Fibroblast of lung (primary cell): Measurements from ENCODE around the gene PDE10A. TPM values are rescaled to one million over a fixed set of nuclear protein-coding genes. Genes with fewer than 3 reads are reported as not detected.

Experiments
- DNase-seq, 2 donors: peaks; one replicate each; pipeline versions ENCODE4 v3.0.0 to v3.0.0-alpha.2; 2010; ENCODE audit warnings: low read depth in 2 of 2
- H2AFZ ChIP-seq: 2 replicates; pipeline ENCODE4 v1.5.1; 2012; ENCODE audit warnings: low read length, control low read depth, inconsistent platforms
- H3K27ac ChIP-seq: 2 replicates; pipeline ENCODE4 v1.5.1; 2011; ENCODE audit warnings: low read length, control low read depth; ENCODE audit not compliant: insufficient read depth
- H3K27me3 ChIP-seq: 2 replicates; pipeline ENCODE4 v1.5.1; 2011; ENCODE audit warnings: mild to moderate bottlenecking, low read length; ENCODE audit not compliant: control insufficient read depth, insufficient read depth
- H3K36me3 ChIP-seq: 2 replicates; pipeline ENCODE4 v1.5.1; 2011; ENCODE audit warnings: low read length; ENCODE audit not compliant: control insufficient read depth, insufficient read depth
- H3K4me1 ChIP-seq: 2 replicates; pipeline ENCODE4 v1.5.1; 2011; ENCODE audit warnings: low read length; ENCODE audit not compliant: control insufficient read depth, insufficient read depth; ENCODE audit errors: extremely low read depth
- H3K4me2 ChIP-seq: 2 replicates; pipeline ENCODE4 v1.5.1; 2011; ENCODE audit warnings: low read length, control low read depth; ENCODE audit not compliant: insufficient read depth; ENCODE audit errors: extremely low read depth
- H3K4me3 ChIP-seq, 4 experiments: fragments of 200-600 bp in 1 of 4; sonication (generic) in 1 of 4; replicated peaks in 1 of 4; 2 replicates each; pipeline ENCODE4 v1.5.1; 2011 to 2016; ENCODE audit warnings: low read length in 4 of 4, low read depth in 3 of 4, mild to moderate bottlenecking in 3 of 4, control low read depth in 2 of 4, inconsistent platforms in 1 of 4, mixed read lengths in 1 of 4; ENCODE audit not compliant: insufficient read depth in 1 of 4; ENCODE audit errors: control extremely low read depth in 1 of 4
- H3K79me2 ChIP-seq: 2 replicates; pipeline ENCODE4 v1.5.1; 2012; ENCODE audit warnings: mild to moderate bottlenecking, low read length, inconsistent platforms; ENCODE audit not compliant: control insufficient read depth, insufficient read depth
- H3K9ac ChIP-seq: 2 replicates; pipeline ENCODE4 v1.5.1; 2011; ENCODE audit warnings: mild to moderate bottlenecking, low read length, control low read depth; ENCODE audit not compliant: insufficient read depth
- H3K9me3 ChIP-seq: 2 replicates; pipeline ENCODE4 v1.5.1; 2012; ENCODE audit warnings: low read depth, low read length; ENCODE audit not compliant: control insufficient read depth, insufficient read depth
- H4K20me1 ChIP-seq: 2 replicates; pipeline ENCODE4 v1.5.1; 2011; ENCODE audit warnings: low read length; ENCODE audit not compliant: control insufficient read depth, insufficient read depth; ENCODE audit errors: extremely low read depth
- EZH2 ChIP-seq: IDR thresholded peaks from 2 replicates; pipeline ENCODE4 v1.5.1; 2012; ENCODE audit warnings: low read length, control low read depth, mild to moderate bottlenecking; ENCODE audit errors: missing control alignments
- polyA plus RNA-seq, 2 donors: library from polyadenylated mRNA; depleted of rRNA in 1 of 2; stranded (reverse) in 1 of 2; unstranded in 1 of 2; fragments of >200 nt; gene quantifications; 2 replicates each; pipeline ENCODE4 v1.2.1, GENCODE V29; 2011 to 2012; ENCODE audit warnings: missing spikeins in 1 of 2
- total RNA-seq: library from RNA; depleted of rRNA; stranded (reverse); fragments of >200 nt; gene quantifications from 2 replicates; pipeline ENCODE4 v1.2.1, GENCODE V29; 2014
- TF ChIP-seq, protein P1 (sequence below), 2 donors: IDR thresholded peaks in 1 of 2; conservative IDR thresholded peaks in 1 of 2; 1 replicate in 1 of 2; 2 replicates in 1 of 2; pipeline ENCODE4 v1.5.1; 2011 to 2012; ENCODE audit warnings: low read length in 2 of 2, control low read depth in 1 of 2, inconsistent platforms in 1 of 2, low read depth in 1 of 2, mild to moderate bottlenecking in 1 of 2

PDE10A gene
- total and polyA plus RNA-seq, 2 donors (not counting 1 experiment from before 2014, with no cell fraction given): under 0.01 to 0.19 TPM

- Histone ChIP-seq H4K20me1 (no peaks in the 10 kb centered on the region), H3K36me3 (no peaks in the 10 kb centered on the region), H3K4me3 (no peak overlapping the region), H2AFZ (no peak overlapping the region), H3K79me2 (no peaks in the 10 kb centered on the region), H3K9ac (no peak overlapping the region), H3K9me3 (no peaks in the 10 kb centered on the region), H3K4me1 (no peaks in the 10 kb centered on the region), H3K27ac (no peak overlapping the region), H3K4me2 (no peak overlapping the region), H3K27me3 (no peaks in the 10 kb centered on the region)
- no peak for DNase-seq
- TF ChIP-seq, protein P1, sequence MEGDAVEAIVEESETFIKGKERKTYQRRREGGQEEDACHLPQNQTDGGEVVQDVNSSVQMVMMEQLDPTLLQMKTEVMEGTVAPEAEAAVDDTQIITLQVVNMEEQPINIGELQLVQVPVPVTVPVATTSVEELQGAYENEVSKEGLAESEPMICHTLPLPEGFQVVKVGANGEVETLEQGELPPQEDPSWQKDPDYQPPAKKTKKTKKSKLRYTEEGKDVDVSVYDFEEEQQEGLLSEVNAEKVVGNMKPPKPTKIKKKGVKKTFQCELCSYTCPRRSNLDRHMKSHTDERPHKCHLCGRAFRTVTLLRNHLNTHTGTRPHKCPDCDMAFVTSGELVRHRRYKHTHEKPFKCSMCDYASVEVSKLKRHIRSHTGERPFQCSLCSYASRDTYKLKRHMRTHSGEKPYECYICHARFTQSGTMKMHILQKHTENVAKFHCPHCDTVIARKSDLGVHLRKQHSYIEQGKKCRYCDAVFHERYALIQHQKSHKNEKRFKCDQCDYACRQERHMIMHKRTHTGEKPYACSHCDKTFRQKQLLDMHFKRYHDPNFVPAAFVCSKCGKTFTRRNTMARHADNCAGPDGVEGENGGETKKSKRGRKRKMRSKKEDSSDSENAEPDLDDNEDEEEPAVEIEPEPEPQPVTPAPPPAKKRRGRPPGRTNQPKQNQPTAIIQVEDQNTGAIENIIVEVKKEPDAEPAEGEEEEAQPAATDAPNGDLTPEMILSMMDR (conservative IDR thresholded peaks at IDR 0.05 in 1 of 2, IDR thresholded peaks at IDR 0.05 in 1 of 2; ENCODE audit: low read depth in 1 of 2, low read length in 2 of 2): no peak
- TF ChIP-seq EZH2: no peak
Observed at GRCh38 chr6:165692106-165692653, 29.1 kb upstream of the PDE10A start.

- Histone ChIP-seq H3K4me3 (no peak overlapping the region), H2AFZ (no peak overlapping the region), H3K9ac (no peak overlapping the region), H3K27ac (no peak overlapping the region), H3K4me1 (no peaks in the 10 kb centered on the region), H3K79me2 (no peaks in the 10 kb centered on the region), H4K20me1 (no peaks in the 10 kb centered on the region), H3K4me2 (no peak overlapping the region), H3K9me3 (no peaks in the 10 kb centered on the region), H3K36me3 (no peaks in the 10 kb centered on the region), H3K27me3 (no peaks in the 10 kb centered on the region)
- no peak for DNase-seq
- TF ChIP-seq, protein P1 (conservative IDR thresholded peaks at IDR 0.05 in 1 of 2, IDR thresholded peaks at IDR 0.05 in 1 of 2; ENCODE audit: low read depth in 1 of 2, low read length in 2 of 2): no peak
- no peak for TF ChIP-seq EZH2
Observed at GRCh38 chr6:165689699-165690098, 26.7 kb upstream of the PDE10A start.

- Histone ChIP-seq H3K4me1 (no peaks in the 10 kb centered on the region), H3K79me2 (no peaks in the 10 kb centered on the region), H4K20me1 (no peaks in the 10 kb centered on the region), H3K9ac (no peak overlapping the region), H3K4me2 (no peak overlapping the region), H3K27me3 (no peaks in the 10 kb centered on the region), H3K27ac (no peak overlapping the region), H2AFZ (no peak overlapping the region), H3K4me3 (no peak overlapping the region), H3K36me3 (no peaks in the 10 kb centered on the region), H3K9me3 (no peaks in the 10 kb centered on the region)
- no peak for DNase-seq
- TF ChIP-seq, protein P1 (conservative IDR thresholded peaks at IDR 0.05 in 1 of 2, IDR thresholded peaks at IDR 0.05 in 1 of 2; ENCODE audit: low read depth in 1 of 2, low read length in 2 of 2): no peak
- TF ChIP-seq EZH2: no peak
Observed at GRCh38 chr6:165686596-165687365, 23.7 kb upstream of the PDE10A start.
